CD4-positive, alpha-beta T cell treated with Interferon gamma for 1 hour (primary cell): Measurements from ENCODE around the gene PRR20G.
"Not testable (repeated sequence)": the region's sequence is repeated elsewhere in the genome, so short reads cannot be mapped to it uniquely, and the experiment has no call there.

Source experiments
- DNase-seq: peaks from one replicate; pipeline ENCODE4 v3.0.0-alpha.2; 2020

PRR20G gene

DNA sequence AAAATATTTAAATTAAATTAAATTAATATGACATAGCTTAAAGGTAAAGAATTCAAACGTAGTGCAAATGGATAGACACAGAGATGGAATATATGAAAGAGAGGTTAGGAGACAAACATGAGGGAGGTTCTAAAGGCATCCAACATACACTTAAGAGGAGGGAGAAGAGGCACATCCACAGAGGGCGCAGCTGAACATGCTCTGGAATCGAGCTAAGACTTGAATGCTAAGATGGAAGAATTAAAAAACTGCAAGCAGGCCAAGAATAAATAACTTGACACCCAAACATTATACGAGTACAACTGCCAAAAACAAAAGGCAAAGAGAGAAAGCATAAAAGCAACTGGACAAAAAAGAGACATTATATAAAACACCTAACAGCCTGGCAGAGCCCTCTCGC, 9.1 kb upstream of the PRR20G start:
- DNase-seq = no peak

DNA sequence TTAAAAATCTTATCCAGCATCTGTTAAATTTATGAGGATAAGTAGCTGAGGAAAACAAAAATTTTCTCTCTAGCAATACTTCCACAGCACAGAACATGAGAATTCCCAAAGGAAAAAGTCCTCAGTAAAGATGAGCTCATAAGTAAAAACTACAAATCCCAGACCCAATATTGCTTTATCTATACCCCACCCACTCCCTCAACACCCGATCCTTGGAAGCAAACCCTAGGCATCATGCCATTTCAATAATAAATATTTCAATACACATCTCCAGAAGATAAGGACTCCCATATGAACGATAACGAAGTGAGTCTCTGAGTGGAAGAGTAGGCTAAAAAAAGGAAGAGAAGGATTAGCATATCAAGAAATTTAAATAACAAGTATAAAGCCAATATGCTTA, 8.3 kb upstream of the PRR20G start:
- DNase-seq = no peak

GRCh38 chr3:127293650-127294049, 5.8 kb upstream of the PRR20G start:
- not testable (repeated sequence) for DNase-seq

GRCh38 chr3:127291611-127292010, 3.8 kb upstream of the PRR20G start:
- DNase-seq = no peak

GRCh38 chr3:127291114-127291513, 3.3 kb upstream of the PRR20G start:
- no peak for DNase-seq

DNA sequence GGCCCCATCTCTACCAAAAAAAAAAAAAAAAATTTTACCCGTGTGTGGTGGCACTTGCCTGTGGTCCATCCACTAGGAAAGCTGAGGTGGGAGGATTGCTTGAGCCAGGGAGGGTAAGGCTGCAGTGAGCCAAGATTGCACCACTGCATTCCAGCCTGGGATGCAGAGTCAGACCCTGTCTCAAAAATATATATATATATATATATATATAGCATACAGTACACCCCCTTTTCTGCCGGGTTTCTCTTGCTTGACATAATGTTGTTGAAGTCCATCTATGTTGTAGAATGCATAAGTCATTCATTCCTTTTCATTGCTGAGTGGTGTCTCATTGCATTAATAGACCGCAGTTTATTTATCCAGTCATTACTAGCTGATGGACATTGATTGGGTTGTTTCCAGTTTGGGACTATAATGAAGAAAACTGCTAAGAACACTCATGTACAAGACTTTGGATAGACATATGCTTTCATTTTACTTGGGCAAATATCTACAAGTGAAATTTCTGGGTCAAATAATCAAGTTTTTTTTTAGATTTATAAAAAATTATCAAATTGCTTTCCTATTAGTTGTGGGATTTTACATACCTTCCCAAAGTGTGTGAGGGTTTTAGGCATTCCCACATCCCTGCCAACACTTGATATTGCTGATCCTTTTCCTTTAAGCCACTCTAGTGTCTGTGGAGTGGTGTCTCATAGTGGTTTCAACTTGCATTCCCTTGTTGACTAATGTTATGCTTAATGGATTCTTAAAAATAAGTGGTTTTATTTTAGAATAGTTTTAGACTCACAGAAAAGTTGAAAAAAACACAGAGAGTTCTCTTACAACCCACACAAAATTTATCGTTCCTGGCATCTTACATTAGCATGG, 2.1 kb upstream of the PRR20G start:
- DNase-seq = no peak

GRCh38 chr3:127288921-127289705, 1.3 kb upstream of the PRR20G start:
- DNase-seq = no peak

GRCh38 chr3:127288343-127288742, 497 bp upstream of the PRR20G start:
- no peak for DNase-seq

- no peak for DNase-seq
Observed at GRCh38 chr3:127286571-127287140, 1.2 kb downstream of the PRR20G start.

DNA sequence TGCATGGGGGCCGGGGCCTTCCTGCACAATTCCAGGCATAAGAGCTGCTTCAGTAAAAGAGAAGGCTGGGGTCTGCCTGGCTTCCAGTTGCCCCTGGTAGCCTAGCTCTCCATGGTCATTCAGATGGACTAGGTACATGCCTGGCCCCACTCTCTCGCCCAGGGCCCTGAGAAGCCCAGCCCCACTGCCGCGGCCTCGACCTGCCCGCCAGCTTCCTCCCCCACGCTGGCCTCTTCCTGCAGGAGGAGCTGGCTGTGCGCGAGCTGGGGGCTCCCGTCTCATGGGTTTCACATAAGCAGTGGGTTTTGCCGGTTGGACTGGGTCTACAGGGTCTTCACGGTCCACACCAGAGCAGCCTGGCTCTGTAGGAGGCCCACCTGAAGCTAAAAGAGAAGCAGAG, 3.6 kb downstream of the PRR20G start:
- no peak for DNase-seq

DNA sequence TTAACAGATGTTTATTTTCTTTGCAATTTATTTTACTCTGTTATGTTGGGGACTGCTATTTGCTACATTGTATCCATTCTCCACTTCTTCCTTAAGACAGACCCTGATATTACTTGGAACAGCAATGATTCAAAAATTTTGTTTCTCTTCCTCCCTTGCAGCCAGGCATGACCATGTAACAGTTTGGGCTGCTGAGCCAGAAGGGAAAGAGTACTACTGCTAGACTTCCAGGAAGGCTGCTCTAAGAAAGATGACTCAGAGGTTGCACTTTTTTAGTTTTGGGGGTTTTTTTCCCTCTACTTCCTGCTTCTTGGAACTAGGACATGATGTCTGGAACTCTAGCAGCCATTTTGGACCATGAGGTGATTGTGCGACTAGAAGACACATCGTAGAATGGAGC, 10.3 kb downstream of the PRR20G start:
- DNase-seq = no peak

DNA sequence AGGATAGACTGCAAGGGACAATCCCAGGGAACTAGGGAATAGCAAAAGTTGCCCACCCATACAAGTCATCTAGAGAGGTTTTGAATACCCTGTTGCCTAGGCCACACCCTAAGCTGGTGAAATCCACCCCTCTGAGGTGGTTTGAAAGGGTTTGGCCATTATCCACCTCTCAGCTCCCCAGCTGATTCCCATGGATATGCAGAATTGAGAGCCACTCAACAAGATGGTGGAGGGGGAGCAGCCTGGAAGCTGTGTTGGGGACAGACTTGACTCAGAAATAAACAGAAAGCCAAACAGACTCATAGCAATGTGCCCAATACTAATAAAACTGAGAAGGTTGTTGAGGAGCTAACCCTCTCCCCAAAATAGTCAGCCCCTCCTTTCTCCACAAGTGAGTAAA, 10.9 kb downstream of the PRR20G start:
- no peak for DNase-seq

DNA sequence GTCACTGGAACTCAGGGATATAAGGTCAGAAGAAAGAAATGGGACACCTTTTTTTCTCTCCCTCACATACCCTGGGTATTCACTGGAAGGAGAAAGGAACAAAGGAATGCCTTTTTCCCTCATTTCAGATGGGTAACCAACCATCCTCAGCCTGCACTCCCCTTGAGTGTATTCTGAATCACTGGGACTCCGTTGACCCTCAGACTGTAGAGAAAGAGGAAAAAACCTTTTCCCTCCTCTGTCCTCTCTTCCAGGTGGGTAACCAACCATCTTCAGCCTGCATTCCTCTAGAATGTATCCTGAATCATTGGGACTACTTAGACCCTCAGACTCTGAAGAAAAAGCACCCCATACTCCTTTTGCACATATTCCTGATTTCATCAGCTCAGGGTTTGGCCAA, 11.4 kb downstream of the PRR20G start:
- DNase-seq = no peak

GRCh38 chr3:127275287-127275781, 12.5 kb downstream of the PRR20G start:
- no peak for DNase-seq

DNA sequence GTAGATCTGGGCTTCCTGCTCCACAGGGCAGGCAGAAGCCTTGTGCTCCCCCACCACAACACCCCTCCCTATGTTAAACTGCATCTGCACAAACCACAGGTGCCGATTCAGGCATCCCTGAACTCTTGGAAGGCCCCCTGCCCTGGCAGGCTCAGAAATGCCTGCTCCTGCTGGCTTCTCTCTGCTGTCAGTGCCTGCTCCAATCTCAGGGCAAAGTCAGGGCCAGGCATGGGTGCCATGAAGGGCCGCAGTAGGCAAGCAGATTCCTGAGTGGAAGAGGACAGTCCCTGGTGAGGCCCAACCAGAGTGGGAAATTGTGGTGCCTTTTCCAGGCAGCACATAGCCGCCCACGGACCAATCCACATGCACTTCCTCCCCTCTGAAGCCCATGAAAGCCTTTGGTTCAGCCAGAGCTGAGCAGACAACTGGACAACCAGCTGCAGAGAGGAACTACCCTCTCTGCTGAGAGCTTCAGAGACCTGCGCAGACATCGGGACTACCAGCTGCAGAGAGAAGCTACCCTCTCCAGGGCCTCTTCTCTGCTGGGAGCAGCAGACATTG, 13.6 kb downstream of the PRR20G start:
- no peak for DNase-seq

DNA sequence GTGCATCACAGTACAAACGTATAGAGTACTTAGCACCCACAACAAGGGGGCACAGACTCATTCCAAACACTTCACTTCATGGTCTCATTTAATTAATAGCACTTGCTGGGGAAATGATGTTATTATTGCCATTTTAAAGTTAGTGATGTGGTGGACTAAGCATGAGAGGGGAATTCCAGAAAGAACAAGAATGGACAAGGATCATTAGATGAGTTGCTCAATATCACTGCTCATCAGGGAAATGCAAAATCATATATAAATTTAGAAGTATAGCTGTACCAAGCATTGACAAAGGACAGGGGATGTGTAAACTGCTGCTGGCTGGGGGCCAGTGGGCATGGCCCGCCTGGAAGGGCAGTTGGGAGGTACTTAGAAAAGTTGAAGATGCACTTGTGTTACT, 14.6 kb downstream of the PRR20G start:
- DNase-seq = no peak

- DNase-seq = no peak
Observed at GRCh38 chr3:127266186-127266585, 21.7 kb downstream of the PRR20G start.

DNA sequence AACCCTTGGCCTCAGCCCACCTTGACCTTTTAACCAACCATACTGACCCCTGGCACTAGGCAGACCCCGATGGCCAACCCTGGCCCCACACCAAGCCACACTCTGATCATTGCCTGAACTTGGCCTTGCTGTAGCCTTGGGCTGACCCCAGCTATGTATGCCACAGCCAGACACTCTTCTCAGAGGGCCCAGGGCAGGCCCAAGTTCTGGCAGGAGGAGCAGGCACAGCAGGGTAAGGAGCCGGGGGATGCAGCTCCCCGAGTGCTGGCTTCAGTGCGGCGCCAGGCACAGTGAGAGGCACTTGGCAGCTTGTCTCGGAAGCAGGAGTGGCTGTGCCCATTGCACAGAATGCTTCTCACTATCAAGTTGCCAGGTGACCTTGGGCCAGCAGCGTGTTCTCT, 22.3 kb downstream of the PRR20G start:
- DNase-seq = no peak

- DNase-seq = no peak
Observed at GRCh38 chr3:127264794-127265514, 22.9 kb downstream of the PRR20G start.

GRCh38 chr3:127264292-127264691, 23.6 kb downstream of the PRR20G start:
- no peak for DNase-seq

GRCh38 chr3:127263586-127264231, 24.1 kb downstream of the PRR20G start:
- DNase-seq = no peak

GRCh38 chr3:127263037-127263436, 24.8 kb downstream of the PRR20G start:
- DNase-seq = no peak
